CD14-positive monocyte (primary cell): ENCODE measurements around the gene DOCK1. TPM values are rescaled to one million over a fixed set of nuclear protein-coding genes. Genes with fewer than 3 reads are reported as not detected.
A peak's percentile ranks its signal among the peaks of the same experiment; 100 is the strongest.

Experiments
- DNase-seq, 3 donors: peaks; one replicate each; pipeline ENCODE4 v3.0.0-alpha.2; 2011 to 2022
- H2AFZ ChIP-seq: 2 replicates; pipeline ENCODE4 v1.6.0; 2012; ENCODE audit warnings: mild to moderate bottlenecking, low read depth, low read length, inconsistent platforms; ENCODE audit not compliant: insufficient read depth, poor library complexity, severe bottlenecking
- H3K27ac ChIP-seq, 2 donors: 1 replicate in 1 of 2; 2 replicates in 1 of 2; pipeline ENCODE4 v1.5.1; 2012 to 2013; ENCODE audit warnings: low read length in 2 of 2, control low read depth in 1 of 2, inconsistent platforms in 1 of 2, low read depth in 1 of 2, mild to moderate bottlenecking in 1 of 2
- H3K27me3 ChIP-seq, 2 donors: one replicate each; pipeline versions ENCODE4 v1.6.0 to v1.6.1; 2011 to 2013; ENCODE audit warnings: low read length in 2 of 2; ENCODE audit not compliant: control insufficient read depth in 2 of 2, insufficient read depth in 2 of 2
- H3K36me3 ChIP-seq, 2 donors: replicated peaks in 1 of 2; 1 replicate in 1 of 2; 2 replicates in 1 of 2; pipeline versions ENCODE4 v1.5.1 to v1.6.1; 2012 to 2013; ENCODE audit warnings: low read length in 2 of 2, control low read depth in 1 of 2, inconsistent platforms in 1 of 2, mild to moderate bottlenecking in 1 of 2; ENCODE audit not compliant: insufficient read depth in 2 of 2, control insufficient read depth in 1 of 2
- H3K4me1 ChIP-seq, 2 donors: 1 replicate in 1 of 2; 2 replicates in 1 of 2; pipeline versions ENCODE4 v1.5.1 to v1.6.1; 2012 to 2013; ENCODE audit warnings: low read length in 2 of 2, control low read depth in 1 of 2, inconsistent platforms in 1 of 2, mild to moderate bottlenecking in 1 of 2, moderate library complexity in 1 of 2; ENCODE audit not compliant: insufficient read depth in 2 of 2, control insufficient read depth in 1 of 2
- H3K4me2 ChIP-seq: replicated peaks from 2 replicates; pipeline ENCODE3; 2012; ENCODE audit warnings: low read length, moderate library complexity, mild to moderate bottlenecking; ENCODE audit not compliant: poor library complexity, severe bottlenecking; ENCODE audit errors: extremely low read depth
- H3K4me3 ChIP-seq, 3 experiments: fragments of 200-600 bp in 1 of 3; sonication (generic) in 1 of 3; replicated peaks in 1 of 3; 1 replicate in 2 of 3; 2 replicates in 1 of 3; pipeline ENCODE4 v1.5.1; 2011 to 2013; ENCODE audit warnings: low read length in 3 of 3, mild to moderate bottlenecking in 3 of 3, control low read depth in 2 of 3, low read depth in 2 of 3, inconsistent platforms in 1 of 3, moderate library complexity in 1 of 3
- H3K79me2 ChIP-seq: 2 replicates; pipeline ENCODE4 v1.6.0; 2012; ENCODE audit warnings: mild to moderate bottlenecking, control low read depth, inconsistent platforms, low read length, moderate library complexity; ENCODE audit not compliant: insufficient read depth
- H3K9ac ChIP-seq: 2 replicates; pipeline ENCODE4 v1.6.0; 2017; ENCODE audit warnings: low read length, mild to moderate bottlenecking; ENCODE audit not compliant: insufficient read depth, poor library complexity, severe bottlenecking
- H3K9me3 ChIP-seq, 2 donors: replicated peaks in 1 of 2; 1 replicate in 1 of 2; 2 replicates in 1 of 2; pipeline versions ENCODE4 v1.5.1 to v1.6.1; 2012 to 2013; ENCODE audit warnings: low read length in 2 of 2, control low read depth in 1 of 2; ENCODE audit not compliant: control insufficient read depth in 1 of 2, insufficient read depth in 1 of 2
- H4K20me1 ChIP-seq: 2 replicates; pipeline ENCODE4 v1.6.0; 2012; ENCODE audit warnings: mild to moderate bottlenecking, low read length, control low read depth, moderate library complexity; ENCODE audit not compliant: insufficient read depth
- H3K27ac Mint-ChIP-seq, 7 donors: one replicate each; pipeline ENCODE4 v1.8.0; 2020; ENCODE audit warnings: mild to moderate bottlenecking in 7 of 7, mixed read lengths in 7 of 7, moderate library complexity in 6 of 7, inconsistent platforms in 2 of 7
- H3K27me3 Mint-ChIP-seq, 3 donors: one replicate each; pipeline ENCODE4 v1.8.0; 2021 to 2022; ENCODE audit warnings: low read depth in 3 of 3, mild to moderate bottlenecking in 3 of 3, mixed read lengths in 3 of 3, moderate library complexity in 3 of 3, inconsistent platforms in 1 of 3
- H3K36me3 Mint-ChIP-seq, 2 donors: one replicate each; pipeline ENCODE4 v1.8.0; 2020; ENCODE audit warnings: mixed read lengths in 2 of 2, inconsistent platforms in 1 of 2, mild to moderate bottlenecking in 1 of 2
- H3K4me1 Mint-ChIP-seq: one replicate; pipeline ENCODE4 v1.8.0; 2020; ENCODE audit warnings: mild to moderate bottlenecking, mixed read lengths
- H3K4me3 Mint-ChIP-seq, 2 donors: one replicate each; pipeline ENCODE4 v1.8.0; 2020; ENCODE audit warnings: mild to moderate bottlenecking in 2 of 2, mixed read lengths in 2 of 2, moderate library complexity in 1 of 2
- H3K9me3 Mint-ChIP-seq, 7 donors: one replicate each; pipeline ENCODE4 v1.8.0; 2020 to 2022; ENCODE audit warnings: mixed read lengths in 7 of 7, mild to moderate bottlenecking in 6 of 7, moderate library complexity in 6 of 7, inconsistent platforms in 2 of 7
- WGBS: methylation state at CpG from one replicate; pipeline ENCODE4 v1.1.5; 2013; ENCODE audit warnings: missing lambda C conversion rate; ENCODE audit not compliant: insufficient coverage; 5-methylcytosine and 5-hydroxymethylcytosine counted together
- intact Hi-C, 2 donors: fragments of 100-400 bp; cut with micrococcal nuclease; formaldehyde crosslinking; loops; one replicate each; pipeline versions ENCODE4 v1.15.0 to v1.15.1; 2023
- polyA plus RNA-seq, 3 donors: library from polyadenylated mRNA; depleted of rRNA in 1 of 3; unstranded in 2 of 3; stranded (reverse) in 1 of 3; fragments of 300-500 nt in 2 of 3; fragments of >200 nt in 1 of 3; fragmentation: Illumina TruSeq in 2 of 3; gene quantifications; 1 replicate in 2 of 3; 2 replicates in 1 of 3; pipeline ENCODE4 v1.2.3, GENCODE V29; 2012 to 2021
- TF ChIP-seq, protein P1 (sequence below): fragments of 200-600 bp; IDR thresholded peaks from one replicate; pipeline ENCODE4 v1.8.0; 2022; ENCODE audit warnings: antibody characterized with exemption, mild to moderate bottlenecking

DOCK1 gene
- polyA plus RNA-seq, 3 donors = 0.31 to 0.35 TPM; not detected in 1

DNA sequence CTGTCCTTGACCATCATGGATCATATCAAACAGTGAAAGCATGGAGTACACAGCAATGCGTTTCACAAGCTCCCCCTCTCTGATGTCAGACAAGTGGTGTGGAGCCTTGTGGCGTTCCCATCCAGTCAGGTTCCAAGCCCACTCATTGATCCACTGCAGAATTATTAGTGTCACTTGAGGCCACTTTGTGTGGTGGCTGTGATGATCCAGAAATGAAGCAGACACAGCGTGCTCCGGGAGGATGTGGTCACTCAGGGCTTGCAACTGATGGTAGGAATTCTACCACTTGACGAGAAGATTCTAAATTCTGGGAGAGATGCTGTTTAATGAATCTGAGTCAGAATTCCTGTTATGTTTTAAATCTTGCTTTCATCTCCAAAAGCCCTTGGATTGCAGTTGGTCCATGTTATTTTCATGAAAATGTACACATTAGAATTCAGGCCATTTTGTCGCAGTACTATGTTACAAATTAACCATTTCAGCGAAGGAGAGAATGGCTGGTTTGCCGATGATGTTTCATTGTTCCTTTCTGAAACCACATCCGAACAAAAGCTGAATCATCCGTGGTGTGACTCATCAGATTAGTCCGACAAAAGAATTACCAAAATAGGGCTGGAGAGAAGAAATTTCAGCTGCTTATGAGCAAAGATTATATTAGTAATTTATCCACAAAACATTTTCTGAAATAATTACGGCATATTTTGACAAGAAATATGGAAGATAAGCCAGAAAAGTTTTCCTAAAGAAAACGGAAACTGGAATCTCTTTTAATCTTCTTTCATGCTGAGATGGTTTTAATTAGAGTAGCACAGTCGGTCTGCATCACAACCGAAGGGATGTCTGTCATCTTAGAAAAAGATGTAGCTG lies 243.1 kb downstream of the DOCK1 start:
- H3K9ac ChIP-seq = no peak overlapping the region
- no peak overlapping the region for H2AFZ ChIP-seq
- 64% methylated on average over 6 of the region's 15 CpGs for WGBS
- peak overlapping the region; percentile 4 for H3K4me2 ChIP-seq
- no peaks in the 10 kb centered on the region for H3K9me3 ChIP-seq
- peak; percentile 37 to 74 (median 43) for DNase-seq
- no peaks in the 10 kb centered on the region for H3K36me3 ChIP-seq
- H3K4me1 ChIP-seq = peaks cover 15 to 16% of the 10 kb centered on the region in 2 donors
- Mint-ChIP-seq H3K4me3 (peak overlapping the region in 1 of 2 donors; percentile 68), H3K9me3 (no peaks in the 10 kb centered on the region), H3K27ac (peak overlapping the region in 3 of 7 donors; percentile 0 to 13 (median 7)), H3K4me1 (peaks cover 22% of the 10 kb centered on the region), H3K36me3 (no peaks in the 10 kb centered on the region), H3K27me3 (peaks cover 0 to 5% (median 5%) of the 10 kb centered on the region in 3 donors)
- no peaks in the 10 kb centered on the region for H3K79me2 ChIP-seq
- H4K20me1 ChIP-seq = no peaks in the 10 kb centered on the region
- TF ChIP-seq, protein P1, sequence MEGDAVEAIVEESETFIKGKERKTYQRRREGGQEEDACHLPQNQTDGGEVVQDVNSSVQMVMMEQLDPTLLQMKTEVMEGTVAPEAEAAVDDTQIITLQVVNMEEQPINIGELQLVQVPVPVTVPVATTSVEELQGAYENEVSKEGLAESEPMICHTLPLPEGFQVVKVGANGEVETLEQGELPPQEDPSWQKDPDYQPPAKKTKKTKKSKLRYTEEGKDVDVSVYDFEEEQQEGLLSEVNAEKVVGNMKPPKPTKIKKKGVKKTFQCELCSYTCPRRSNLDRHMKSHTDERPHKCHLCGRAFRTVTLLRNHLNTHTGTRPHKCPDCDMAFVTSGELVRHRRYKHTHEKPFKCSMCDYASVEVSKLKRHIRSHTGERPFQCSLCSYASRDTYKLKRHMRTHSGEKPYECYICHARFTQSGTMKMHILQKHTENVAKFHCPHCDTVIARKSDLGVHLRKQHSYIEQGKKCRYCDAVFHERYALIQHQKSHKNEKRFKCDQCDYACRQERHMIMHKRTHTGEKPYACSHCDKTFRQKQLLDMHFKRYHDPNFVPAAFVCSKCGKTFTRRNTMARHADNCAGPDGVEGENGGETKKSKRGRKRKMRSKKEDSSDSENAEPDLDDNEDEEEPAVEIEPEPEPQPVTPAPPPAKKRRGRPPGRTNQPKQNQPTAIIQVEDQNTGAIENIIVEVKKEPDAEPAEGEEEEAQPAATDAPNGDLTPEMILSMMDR = no peak
- intact Hi-C loops = no loop called here
- peak overlapping the region in 1 of 3 experiments; percentile 18 for H3K4me3 ChIP-seq
- no peak overlapping the region for H3K27ac ChIP-seq
- no peaks in the 10 kb centered on the region for H3K27me3 ChIP-seq

DNA sequence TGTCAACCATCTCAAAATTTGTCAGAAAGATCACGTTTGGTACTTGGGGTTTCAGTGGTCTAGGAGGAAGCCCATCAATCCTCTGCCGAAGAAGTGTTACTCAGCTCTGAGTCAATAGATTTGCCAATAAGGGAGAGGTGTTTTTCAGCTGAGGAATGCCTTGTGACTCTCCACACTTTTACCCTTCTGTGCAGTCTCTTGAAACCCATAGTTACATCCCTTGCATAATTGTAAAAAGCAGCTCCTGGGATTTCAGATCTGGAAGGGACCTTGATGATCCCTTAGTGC lies 243.6 kb downstream of the DOCK1 start:
- H3K4me1 Mint-ChIP-seq = peaks cover 22% of the 10 kb centered on the region
- no peaks in the 10 kb centered on the region for H4K20me1 ChIP-seq
- H3K27ac Mint-ChIP-seq = peak overlapping the region in 1 of 7 donors; percentile 7
- H3K27ac ChIP-seq = no peak overlapping the region
- no peaks in the 10 kb centered on the region for H3K9me3 ChIP-seq
- 0% methylated on average over 1 of the region's 2 CpGs for WGBS
- TF ChIP-seq, protein P1 = no peak
- H2AFZ ChIP-seq = no peak overlapping the region
- H3K4me3 ChIP-seq = no peak overlapping the region
- no peaks in the 10 kb centered on the region for H3K9me3 Mint-ChIP-seq
- intact Hi-C loops = no loop called here
- peak overlapping the region in 1 of 2 donors; percentile 68 for H3K4me3 Mint-ChIP-seq
- H3K36me3 Mint-ChIP-seq = no peaks in the 10 kb centered on the region
- DNase-seq = peak; percentile 16 to 73 (median 34)
- no peaks in the 10 kb centered on the region for H3K36me3 ChIP-seq
- peak overlapping the region; percentile 4 for H3K4me2 ChIP-seq
- H3K27me3 Mint-ChIP-seq = peaks cover 0 to 5% (median 5%) of the 10 kb centered on the region in 3 donors
- no peak overlapping the region for H3K9ac ChIP-seq
- H3K79me2 ChIP-seq = no peaks in the 10 kb centered on the region
- H3K4me1 ChIP-seq = peaks cover 15 to 16% of the 10 kb centered on the region in 2 donors
- no peaks in the 10 kb centered on the region for H3K27me3 ChIP-seq
